Endometrial microvascular endothelial cells (primary cell): ENCODE measurements around the gene CNTNAP3B. TPM values are rescaled to one million over a fixed set of nuclear protein-coding genes. Genes with fewer than 3 reads are reported as not detected.

Experiments
- total RNA-seq: library from RNA; depleted of rRNA; stranded (reverse); fragments of >200 nt; gene quantifications from one replicate; pipeline ENCODE4 v1.2.3, GENCODE V29; 2015; ENCODE audit errors: inconsistent ontology term

CNTNAP3B gene
- total RNA-seq, 1 donor from 2014 or later: 15.7 TPM

Other genes starting within 250 kb of the CNTNAP3B start
- not detected for gene SPATA31A6, start 54.2 kb upstream of the CNTNAP3B start, total RNA-seq